Activated CD4-positive, alpha-beta T cell treated with anti-CD3 and anti-CD28 coated beads, Interleukin-2, Interleukin-6, amounts not matched to agents 100 ng/mL and 50 ng/mL, durations not matched to agents 16 hours and 8 hours (primary cell): ENCODE measurements around the gene SLC2A4RG.

Source experiments
- DNase-seq: peaks from one replicate; pipeline ENCODE4 v3.0.0-alpha.2; 2020

SLC2A4RG gene

GRCh38 chr20:63782051-63782471 is 42.5 kb downstream of the SLC2A4RG start:
- DNase-seq = peak; percentile 82

GRCh38 chr20:63782521-63782971 is 43.0 kb downstream of the SLC2A4RG start:
- no peak for DNase-seq

- no peak for DNase-seq
Measured at GRCh38 chr20:63783970-63784369, 44.4 kb downstream of the SLC2A4RG start.

- no peak for DNase-seq
Measured at GRCh38 chr20:63785691-63786131, 46.1 kb downstream of the SLC2A4RG start.

- DNase-seq = no peak
Measured at GRCh38 chr20:63787302-63787701, 47.7 kb downstream of the SLC2A4RG start.

GRCh38 chr20:63787749-63788148 is 48.2 kb downstream of the SLC2A4RG start:
- no peak for DNase-seq

GRCh38 chr20:63789836-63790571 is 50.4 kb downstream of the SLC2A4RG start:
- DNase-seq = no peak

- DNase-seq = no peak
Measured at GRCh38 chr20:63790572-63791168, 51.1 kb downstream of the SLC2A4RG start.

GRCh38 chr20:63791497-63792156 is 52.1 kb downstream of the SLC2A4RG start:
- no peak for DNase-seq

- no peak for DNase-seq
Measured at GRCh38 chr20:63792866-63793265, 53.3 kb downstream of the SLC2A4RG start.
